GM18861 (cell line): ENCODE results near the gene ATP6V1B1.
"Not testable (repeated sequence)": the region's sequence is repeated elsewhere in the genome, so short reads cannot be mapped to it uniquely, and the experiment has no call there.

Experiments
- ATAC-seq: cut with Tn5 transposase; IDR thresholded peaks from one replicate; pipeline ENCODE4 v1.9.1; 2021; ENCODE audit not compliant: unreplicated experiment

Gene ATP6V1B1

GRCh38 chr2:71005271-71006202, 69.8 kb downstream of the ATP6V1B1 start:
- no peak for ATAC-seq

GRCh38 chr2:71006323-71006722, 70.6 kb downstream of the ATP6V1B1 start:
- no peak for ATAC-seq

GRCh38 chr2:71006955-71007799, 71.5 kb downstream of the ATP6V1B1 start:
- no peak for ATAC-seq

GRCh38 chr2:71008342-71008741, 72.6 kb downstream of the ATP6V1B1 start:
- no peak for ATAC-seq

GRCh38 chr2:71011786-71012185, 76.1 kb downstream of the ATP6V1B1 start:
- not testable (repeated sequence) for ATAC-seq
